ENCODE measurements around the gene CHMP6. TPM values are rescaled to one million over a fixed set of nuclear protein-coding genes. Genes with fewer than 3 reads are reported as not detected.

CHMP6 gene
- total RNA-seq, 1 donor: 21.4 TPM

- Histone ChIP-seq H3K4me3 (ENCODE audit: insufficient read depth, low read length) (no peak overlapping the region), H3K4me2 (ENCODE audit: insufficient read depth, low read length) (peak overlapping the region; percentile 1), H3K4me1 (ENCODE audit: insufficient read depth, low read length) (peaks cover 6% of the 10 kb centered on the region), H3K27ac (ENCODE audit: low read depth, low read length) (no peak overlapping the region), H4K20me1 (ENCODE audit: insufficient read depth, low read length) (peaks cover 2% of the 10 kb centered on the region), H3K9me3 (ENCODE audit: low read depth, low read length) (no peaks in the 10 kb centered on the region), H3K27me3 (ENCODE audit: insufficient read depth, low read length) (peaks cover 43% of the 10 kb centered on the region), H3K79me2 (ENCODE audit: insufficient read depth, low read length) (no peaks in the 10 kb centered on the region), H2AFZ (ENCODE audit: low read length) (no peak overlapping the region), H3K36me3 (ENCODE audit: insufficient read depth, low read length) (peaks cover 16% of the 10 kb centered on the region)
- DNase-seq (ENCODE audit: insufficient read length, low spot score, missing footprints): peak; percentile 98
- TF ChIP-seq, protein P1, sequence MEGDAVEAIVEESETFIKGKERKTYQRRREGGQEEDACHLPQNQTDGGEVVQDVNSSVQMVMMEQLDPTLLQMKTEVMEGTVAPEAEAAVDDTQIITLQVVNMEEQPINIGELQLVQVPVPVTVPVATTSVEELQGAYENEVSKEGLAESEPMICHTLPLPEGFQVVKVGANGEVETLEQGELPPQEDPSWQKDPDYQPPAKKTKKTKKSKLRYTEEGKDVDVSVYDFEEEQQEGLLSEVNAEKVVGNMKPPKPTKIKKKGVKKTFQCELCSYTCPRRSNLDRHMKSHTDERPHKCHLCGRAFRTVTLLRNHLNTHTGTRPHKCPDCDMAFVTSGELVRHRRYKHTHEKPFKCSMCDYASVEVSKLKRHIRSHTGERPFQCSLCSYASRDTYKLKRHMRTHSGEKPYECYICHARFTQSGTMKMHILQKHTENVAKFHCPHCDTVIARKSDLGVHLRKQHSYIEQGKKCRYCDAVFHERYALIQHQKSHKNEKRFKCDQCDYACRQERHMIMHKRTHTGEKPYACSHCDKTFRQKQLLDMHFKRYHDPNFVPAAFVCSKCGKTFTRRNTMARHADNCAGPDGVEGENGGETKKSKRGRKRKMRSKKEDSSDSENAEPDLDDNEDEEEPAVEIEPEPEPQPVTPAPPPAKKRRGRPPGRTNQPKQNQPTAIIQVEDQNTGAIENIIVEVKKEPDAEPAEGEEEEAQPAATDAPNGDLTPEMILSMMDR (IDR thresholded peaks at IDR 0.05; ENCODE audit: extremely low read depth, low read depth, low read length): no peak
These were observed 11.0 kb downstream of the CHMP6 start for GRCh38 chr17:81002409-81003361.

GRCh38 chr17:81003711-81004475, 12.3 kb downstream of the CHMP6 start:
- peak overlapping the region; percentile 57 for H3K4me2 ChIP-seq (ENCODE audit: insufficient read depth, low read length)
- peaks cover 6% of the 10 kb centered on the region for H3K4me1 ChIP-seq (ENCODE audit: insufficient read depth, low read length)
- DNase-seq (ENCODE audit: insufficient read length, low spot score, missing footprints): peak; percentile 87
- H3K9me3 ChIP-seq (ENCODE audit: low read depth, low read length): no peaks in the 10 kb centered on the region
- H2AFZ ChIP-seq (ENCODE audit: low read length): no peak overlapping the region
- peaks cover 48% of the 10 kb centered on the region for H3K27me3 ChIP-seq (ENCODE audit: insufficient read depth, low read length)
- H3K27ac ChIP-seq (ENCODE audit: low read depth, low read length): no peak overlapping the region
- peak overlapping the region; percentile 28 for H3K4me3 ChIP-seq (ENCODE audit: insufficient read depth, low read length)
- peaks cover 8% of the 10 kb centered on the region for H3K36me3 ChIP-seq (ENCODE audit: insufficient read depth, low read length)
- no peaks in the 10 kb centered on the region for H3K79me2 ChIP-seq (ENCODE audit: insufficient read depth, low read length)
- TF ChIP-seq, protein P1 (IDR thresholded peaks at IDR 0.05; ENCODE audit: extremely low read depth, low read depth, low read length): no peak
- H4K20me1 ChIP-seq (ENCODE audit: insufficient read depth, low read length): peaks cover 2% of the 10 kb centered on the region

GRCh38 chr17:81006891-81007290, 15.2 kb downstream of the CHMP6 start:
- no peaks in the 10 kb centered on the region for H4K20me1 ChIP-seq (ENCODE audit: insufficient read depth, low read length)
- no peak overlapping the region for H2AFZ ChIP-seq (ENCODE audit: low read length)
- no peaks in the 10 kb centered on the region for H3K79me2 ChIP-seq (ENCODE audit: insufficient read depth, low read length)
- no peak overlapping the region for H3K4me2 ChIP-seq (ENCODE audit: insufficient read depth, low read length)
- TF ChIP-seq, protein P1 (IDR thresholded peaks at IDR 0.05; ENCODE audit: extremely low read depth, low read depth, low read length): no peak
- H3K4me3 ChIP-seq (ENCODE audit: insufficient read depth, low read length): no peak overlapping the region
- H3K27ac ChIP-seq (ENCODE audit: low read depth, low read length): no peak overlapping the region
- H3K4me1 ChIP-seq (ENCODE audit: insufficient read depth, low read length): peaks cover 6% of the 10 kb centered on the region
- no peaks in the 10 kb centered on the region for H3K36me3 ChIP-seq (ENCODE audit: insufficient read depth, low read length)
- H3K9me3 ChIP-seq (ENCODE audit: low read depth, low read length): peaks cover 4% of the 10 kb centered on the region
- peaks cover 52% of the 10 kb centered on the region for H3K27me3 ChIP-seq (ENCODE audit: insufficient read depth, low read length)
- no peak for DNase-seq (ENCODE audit: insufficient read length, low spot score, missing footprints)

DNA sequence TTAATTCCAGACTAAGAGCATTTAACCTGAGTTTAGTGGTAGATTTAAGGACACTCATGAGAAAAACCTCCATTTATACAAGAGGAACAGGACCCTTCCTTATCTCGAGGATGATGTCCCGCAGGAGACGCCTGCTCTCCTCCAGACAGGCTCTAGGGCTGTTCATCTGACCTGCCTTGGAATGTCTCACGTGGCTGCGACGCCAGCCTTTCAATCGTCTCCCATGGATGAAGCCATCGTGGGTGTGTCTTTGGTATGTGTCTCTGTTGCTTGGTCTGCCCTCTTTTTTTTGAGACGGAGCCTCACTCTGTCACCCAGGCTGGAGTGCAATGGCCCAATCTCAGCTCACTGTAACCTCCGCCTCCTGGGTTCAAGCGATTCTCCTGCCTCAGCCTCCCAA, 16.5 kb downstream of the CHMP6 start:
- H3K36me3 ChIP-seq (ENCODE audit: insufficient read depth, low read length): no peaks in the 10 kb centered on the region
- no peak overlapping the region for H3K4me3 ChIP-seq (ENCODE audit: insufficient read depth, low read length)
- no peaks in the 10 kb centered on the region for H3K79me2 ChIP-seq (ENCODE audit: insufficient read depth, low read length)
- peaks cover 4% of the 10 kb centered on the region for H3K9me3 ChIP-seq (ENCODE audit: low read depth, low read length)
- peaks cover 44% of the 10 kb centered on the region for H3K27me3 ChIP-seq (ENCODE audit: insufficient read depth, low read length)
- DNase-seq (ENCODE audit: insufficient read length, low spot score, missing footprints): no peak
- TF ChIP-seq, protein P1 (IDR thresholded peaks at IDR 0.05; ENCODE audit: extremely low read depth, low read depth, low read length): no peak
- no peaks in the 10 kb centered on the region for H4K20me1 ChIP-seq (ENCODE audit: insufficient read depth, low read length)
- H3K4me1 ChIP-seq (ENCODE audit: insufficient read depth, low read length): no peaks in the 10 kb centered on the region
- H3K27ac ChIP-seq (ENCODE audit: low read depth, low read length): no peak overlapping the region
- no peak overlapping the region for H2AFZ ChIP-seq (ENCODE audit: low read length)
- no peak overlapping the region for H3K4me2 ChIP-seq (ENCODE audit: insufficient read depth, low read length)
